ENCODE measurements around the gene TCFL5. TPM values are rescaled to one million over a fixed set of nuclear protein-coding genes. Genes with fewer than 3 reads are reported as not detected.
A peak's percentile ranks its signal among the peaks of the same experiment; 100 is the strongest.

The TCFL5 gene
- total RNA-seq, 3 donors from 2014 or later, result 4.4 to 4.9 (median 4.5) TPM

GRCh38 chr20:62824476-62825332 lies 36.9 kb downstream of the TCFL5 start:
- peaks cover 4% of the 10 kb centered on the region for H3K27me3 Mint-ChIP-seq (ENCODE audit: low read depth)
- peak overlapping the region; percentile 26 for H3K4me3 Mint-ChIP-seq
- peaks cover 4% of the 10 kb centered on the region for H3K4me1 Mint-ChIP-seq (ENCODE audit: low read depth)
- ATAC-seq (peak; percentile 56 to 74), DNase-seq (no peak)
- H3K36me3 Mint-ChIP-seq (ENCODE audit: insufficient read depth), result no peaks in the 10 kb centered on the region
- H3K9me3 Mint-ChIP-seq, result no peaks in the 10 kb centered on the region

- no peaks in the 10 kb centered on the region for H3K9me3 Mint-ChIP-seq
- H3K4me3 Mint-ChIP-seq, result no peak overlapping the region
- H3K36me3 Mint-ChIP-seq (ENCODE audit: insufficient read depth), result no peaks in the 10 kb centered on the region
- peaks cover 4% of the 10 kb centered on the region for H3K27me3 Mint-ChIP-seq (ENCODE audit: low read depth)
- ATAC-seq (no peak), DNase-seq (no peak)
- peaks cover 4% of the 10 kb centered on the region for H3K4me1 Mint-ChIP-seq (ENCODE audit: low read depth)
These were observed 37.7 kb downstream of the TCFL5 start for GRCh38 chr20:62823688-62824475.

GRCh38 chr20:62822788-62823651 lies 38.6 kb downstream of the TCFL5 start:
- Mint-ChIP-seq H3K27me3 (ENCODE audit: low read depth) (peaks cover 12% of the 10 kb centered on the region), H3K4me1 (ENCODE audit: low read depth) (peaks cover 4% of the 10 kb centered on the region), H3K4me3 (no peak overlapping the region), H3K9me3 (no peaks in the 10 kb centered on the region), H3K36me3 (ENCODE audit: insufficient read depth) (no peaks in the 10 kb centered on the region)
- ATAC-seq (peak; percentile 47 to 54), DNase-seq (no peak)

- no peaks in the 10 kb centered on the region for H3K9me3 Mint-ChIP-seq
- H3K36me3 Mint-ChIP-seq (ENCODE audit: insufficient read depth), result no peaks in the 10 kb centered on the region
- peaks cover 16% of the 10 kb centered on the region for H3K27me3 Mint-ChIP-seq (ENCODE audit: low read depth)
These were observed 39.3 kb downstream of the TCFL5 start for GRCh38 chr20:62822239-62822787.

GRCh38 chr20:62821726-62822210 lies 39.9 kb downstream of the TCFL5 start:
- DNase-seq (no peak), ATAC-seq (no peak)
- Mint-ChIP-seq H3K9me3 (no peaks in the 10 kb centered on the region), H3K36me3 (ENCODE audit: insufficient read depth) (no peaks in the 10 kb centered on the region), H3K27me3 (ENCODE audit: low read depth) (peaks cover 16% of the 10 kb centered on the region), H3K4me1 (ENCODE audit: low read depth) (peaks cover 4% of the 10 kb centered on the region), H3K4me3 (no peak overlapping the region)

More at GRCh38 chr20:62822239-62822787, 39.3 kb downstream of the TCFL5 start:
- DNase-seq, result no peak
- peaks cover 4% of the 10 kb centered on the region for H3K4me1 Mint-ChIP-seq (ENCODE audit: low read depth)
- H3K4me3 Mint-ChIP-seq, result no peak overlapping the region
- no peak for ATAC-seq

GRCh38 chr20:62820962-62821725 lies 40.5 kb downstream of the TCFL5 start:
- Mint-ChIP-seq H3K4me1 (ENCODE audit: low read depth) (peaks cover 6% of the 10 kb centered on the region), H3K9me3 (no peaks in the 10 kb centered on the region), H3K36me3 (ENCODE audit: insufficient read depth) (no peaks in the 10 kb centered on the region), H3K4me3 (no peak overlapping the region), H3K27me3 (ENCODE audit: low read depth) (peaks cover 19% of the 10 kb centered on the region)
- DNase-seq, result no peak
- no peak for ATAC-seq

GRCh38 chr20:62820208-62820961 lies 41.2 kb downstream of the TCFL5 start:
- H3K4me3 Mint-ChIP-seq, result no peak overlapping the region
- H3K4me1 Mint-ChIP-seq (ENCODE audit: low read depth), result peaks cover 11% of the 10 kb centered on the region
- H3K36me3 Mint-ChIP-seq (ENCODE audit: insufficient read depth), result no peaks in the 10 kb centered on the region
- DNase-seq (no peak), ATAC-seq (no peak)
- peaks cover 27% of the 10 kb centered on the region for H3K27me3 Mint-ChIP-seq (ENCODE audit: low read depth)
- no peaks in the 10 kb centered on the region for H3K9me3 Mint-ChIP-seq

- peaks cover 31% of the 10 kb centered on the region for H3K27me3 Mint-ChIP-seq (ENCODE audit: low read depth)
- peaks cover 11% of the 10 kb centered on the region for H3K4me1 Mint-ChIP-seq (ENCODE audit: low read depth)
- DNase-seq, result no peak
- no peaks in the 10 kb centered on the region for H3K9me3 Mint-ChIP-seq
- no peaks in the 10 kb centered on the region for H3K36me3 Mint-ChIP-seq (ENCODE audit: insufficient read depth)
- ATAC-seq, result no peak
- no peak overlapping the region for H3K4me3 Mint-ChIP-seq
These were observed 42.0 kb downstream of the TCFL5 start for GRCh38 chr20:62819494-62820174.

GRCh38 chr20:62818592-62819493 lies 42.8 kb downstream of the TCFL5 start:
- peaks cover 11% of the 10 kb centered on the region for H3K4me1 Mint-ChIP-seq (ENCODE audit: low read depth)
- no peaks in the 10 kb centered on the region for H3K36me3 Mint-ChIP-seq (ENCODE audit: insufficient read depth)
- H3K9me3 Mint-ChIP-seq, result no peaks in the 10 kb centered on the region
- ATAC-seq (no peak), DNase-seq (no peak)
- peaks cover 31% of the 10 kb centered on the region for H3K27me3 Mint-ChIP-seq (ENCODE audit: low read depth)
- H3K4me3 Mint-ChIP-seq, result no peak overlapping the region

GRCh38 chr20:62817975-62818591 lies 43.5 kb downstream of the TCFL5 start:
- Mint-ChIP-seq H3K4me3 (no peak overlapping the region), H3K9me3 (no peaks in the 10 kb centered on the region), H3K27me3 (ENCODE audit: low read depth) (peaks cover 31% of the 10 kb centered on the region), H3K4me1 (ENCODE audit: low read depth) (peaks cover 10% of the 10 kb centered on the region), H3K36me3 (ENCODE audit: insufficient read depth) (no peaks in the 10 kb centered on the region)
- no peak for ATAC-seq
- DNase-seq, result no peak
